ENCODE results near the gene TMEM260. TPM values are rescaled to one million over a fixed set of nuclear protein-coding genes. Genes with fewer than 3 reads are reported as not detected.
"Not testable (repeated sequence)": the region's sequence is repeated elsewhere in the genome, so short reads cannot be mapped to it uniquely, and the experiment has no call there.

Gene TMEM260
- total and polyA plus RNA-seq, 10 donors: 8.4 to 42.9 (median 30.2) TPM

DNA sequence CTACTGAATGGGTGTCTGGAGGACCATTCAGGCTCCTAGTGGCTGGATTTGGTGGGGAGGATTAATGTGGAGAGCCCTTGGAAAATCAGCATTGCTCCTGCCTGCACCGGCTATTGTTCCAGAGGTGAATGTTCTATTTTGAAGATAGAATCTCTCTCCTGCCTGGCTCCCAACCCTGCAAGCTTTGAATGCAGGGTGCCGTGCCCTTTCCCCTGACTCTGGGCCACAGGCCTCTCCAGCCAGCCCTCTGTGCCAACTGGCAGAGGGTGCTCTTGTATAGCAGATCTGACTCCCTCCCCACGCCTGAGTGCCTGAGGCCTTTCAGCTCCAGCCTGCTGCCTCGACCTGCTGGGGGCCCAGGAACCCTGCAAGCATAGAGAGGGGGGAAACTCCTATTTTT lies 106.8 kb downstream of the TMEM260 start:
- Histone ChIP-seq H3K4me3 (no peak overlapping the region), H3K27me3 (replicated peaks in 1 of 7) (no peaks in the 10 kb centered on the region), H3K9me3 (no peaks in the 10 kb centered on the region), H3K4me1 (no peaks in the 10 kb centered on the region), H3K36me3 (no peaks in the 10 kb centered on the region), H3K27ac (no peak overlapping the region)
- TF ChIP-seq, protein P1, sequence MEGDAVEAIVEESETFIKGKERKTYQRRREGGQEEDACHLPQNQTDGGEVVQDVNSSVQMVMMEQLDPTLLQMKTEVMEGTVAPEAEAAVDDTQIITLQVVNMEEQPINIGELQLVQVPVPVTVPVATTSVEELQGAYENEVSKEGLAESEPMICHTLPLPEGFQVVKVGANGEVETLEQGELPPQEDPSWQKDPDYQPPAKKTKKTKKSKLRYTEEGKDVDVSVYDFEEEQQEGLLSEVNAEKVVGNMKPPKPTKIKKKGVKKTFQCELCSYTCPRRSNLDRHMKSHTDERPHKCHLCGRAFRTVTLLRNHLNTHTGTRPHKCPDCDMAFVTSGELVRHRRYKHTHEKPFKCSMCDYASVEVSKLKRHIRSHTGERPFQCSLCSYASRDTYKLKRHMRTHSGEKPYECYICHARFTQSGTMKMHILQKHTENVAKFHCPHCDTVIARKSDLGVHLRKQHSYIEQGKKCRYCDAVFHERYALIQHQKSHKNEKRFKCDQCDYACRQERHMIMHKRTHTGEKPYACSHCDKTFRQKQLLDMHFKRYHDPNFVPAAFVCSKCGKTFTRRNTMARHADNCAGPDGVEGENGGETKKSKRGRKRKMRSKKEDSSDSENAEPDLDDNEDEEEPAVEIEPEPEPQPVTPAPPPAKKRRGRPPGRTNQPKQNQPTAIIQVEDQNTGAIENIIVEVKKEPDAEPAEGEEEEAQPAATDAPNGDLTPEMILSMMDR (IDR thresholded peaks at IDR 0.05 in 8 of 11, conservative IDR thresholded peaks at IDR 0.05 in 3 of 11): no peak
- TF ChIP-seq POLR2AphosphoS5 (IDR thresholded peaks at IDR 0.05): no peak
- TF ChIP-seq POLR2A (IDR thresholded peaks at IDR 0.05): no peak
- intact Hi-C loops (cut with DNase I; ENCODE audit: low total_unique reads): no loop called here
- no peak for DNase-seq
- 59 to 72% (median 70%) methylated on average over 4 of the region's 4 CpGs for WGBS, 5 donors

DNA sequence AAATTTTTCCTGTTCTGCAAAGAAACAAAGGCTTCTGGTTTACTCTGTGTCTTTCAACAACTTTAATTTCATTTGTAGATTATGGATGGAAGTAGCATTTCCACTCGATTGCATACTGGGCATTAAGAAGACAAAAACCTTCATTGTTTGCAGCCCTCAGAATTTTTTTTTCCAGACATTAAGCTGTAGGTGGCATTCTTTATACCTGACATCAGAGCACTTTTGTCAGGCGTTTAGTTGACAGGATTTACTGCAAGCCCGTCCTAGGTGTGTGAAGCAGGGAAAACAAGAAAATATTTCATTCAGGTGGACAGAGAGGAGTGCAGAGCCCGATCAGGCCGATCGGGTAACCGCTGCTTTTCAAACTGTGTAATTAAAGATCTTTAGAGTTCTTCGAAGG lies 107.5 kb downstream of the TMEM260 start:
- Histone ChIP-seq H3K9me3 (no peaks in the 10 kb centered on the region), H3K27ac (no peak overlapping the region), H3K4me3 (no peak overlapping the region), H3K36me3 (no peaks in the 10 kb centered on the region), H3K27me3 (replicated peaks in 1 of 7) (no peaks in the 10 kb centered on the region), H3K4me1 (no peaks in the 10 kb centered on the region)
- 73 to 81% (median 81%) methylated on average over 8 of the region's 8 CpGs for WGBS, 5 donors
- TF ChIP-seq, protein P1 (IDR thresholded peaks at IDR 0.05 in 8 of 11, conservative IDR thresholded peaks at IDR 0.05 in 3 of 11): no peak
- TF ChIP-seq POLR2A (IDR thresholded peaks at IDR 0.05) (no peak), POLR2AphosphoS5 (IDR thresholded peaks at IDR 0.05) (no peak)
- DNase-seq: no peak
- intact Hi-C loops (cut with DNase I; ENCODE audit: low total_unique reads): no loop called here

DNA sequence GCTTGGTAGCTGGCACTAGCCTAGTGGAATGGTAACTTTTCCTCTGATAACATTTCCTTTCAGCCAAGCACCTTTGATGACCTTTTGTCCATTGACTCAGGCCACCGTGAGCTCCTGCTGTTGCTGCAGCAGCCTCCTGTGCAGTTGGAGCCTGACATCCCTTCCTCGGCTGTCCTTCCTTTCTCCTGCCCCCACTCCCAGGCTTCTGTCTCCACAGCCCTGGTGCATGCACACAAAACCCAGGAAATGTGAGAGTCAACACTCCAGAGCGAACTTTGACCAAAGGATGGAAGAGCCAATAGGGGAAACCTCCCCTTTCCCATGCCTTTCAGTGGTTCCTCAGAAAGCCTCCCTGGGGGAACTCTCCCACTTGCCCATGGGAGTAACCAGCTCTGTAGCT lies 115.0 kb downstream of the TMEM260 start:
- no peaks in the 10 kb centered on the region for H3K4me1 ChIP-seq
- intact Hi-C loops (cut with DNase I; ENCODE audit: low total_unique reads): no loop called here
- 70 to 89% (median 77%) methylated on average over 3 of the region's 3 CpGs for WGBS, 5 donors

DNA sequence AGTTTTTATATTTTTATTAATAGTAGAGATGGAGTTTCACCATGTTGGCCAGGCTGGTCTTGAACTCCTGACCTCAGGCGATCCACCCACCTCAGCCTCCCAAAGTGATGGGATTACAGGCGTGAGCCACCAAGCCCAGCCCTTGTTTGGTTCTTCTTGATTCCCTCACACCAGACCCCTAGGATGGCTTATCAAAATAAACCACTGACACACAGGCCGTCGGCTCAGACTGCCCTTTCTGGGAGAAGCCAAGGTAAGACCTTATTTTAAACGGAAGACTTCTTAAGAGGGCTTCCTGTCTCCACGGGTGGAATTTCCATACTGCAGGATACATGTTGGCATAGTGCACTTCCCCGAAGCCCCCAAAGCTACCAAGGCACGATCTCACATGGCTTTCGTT lies 115.6 kb downstream of the TMEM260 start:
- H3K27me3 ChIP-seq (replicated peaks in 1 of 7); DNase-seq; H3K36me3 ChIP-seq; H3K27ac ChIP-seq; intact Hi-C loops (cut with DNase I; ENCODE audit: low total_unique reads); H3K9me3 ChIP-seq; H3K4me3 ChIP-seq; H3K4me1 ChIP-seq: not testable (repeated sequence)
- 67 to 73% (median 70%) methylated on average over 9 of the region's 9 CpGs for WGBS, 5 donors

More for the DNA sequence above, 115.0 kb downstream of the TMEM260 start:
- Histone ChIP-seq H3K4me3 (no peak overlapping the region), H3K27me3 (replicated peaks in 1 of 7) (no peaks in the 10 kb centered on the region), H3K9me3 (no peaks in the 10 kb centered on the region), H3K36me3 (no peaks in the 10 kb centered on the region), H3K27ac (no peak overlapping the region)
- TF ChIP-seq POLR2AphosphoS5 (IDR thresholded peaks at IDR 0.05) (no peak), POLR2A (IDR thresholded peaks at IDR 0.05) (no peak)
- TF ChIP-seq, protein P1 (IDR thresholded peaks at IDR 0.05 in 8 of 11, conservative IDR thresholded peaks at IDR 0.05 in 3 of 11): no peak
- DNase-seq: no peak

Other genes with a start within 250 kb of the TMEM260 start
- gene OTX2, start 230.7 kb downstream of the TMEM260 start, total RNA-seq: not detected
- not detected for gene OTX2, start 230.7 kb downstream of the TMEM260 start, polyA plus RNA-seq

Data from spleen (tissue), 11 donors.